KOPT-K1 (cell line): ENCODE results near the gene PDF.

Source experiments
- H3K27ac ChIP-seq: fragments of 200-600 bp; sonication (generic); 2 replicates; pipeline ENCODE4 v1.5.1; 2016; ENCODE audit warnings: antibody characterized with exemption, mild to moderate bottlenecking, low read depth, low read length; ENCODE audit not compliant: poor library complexity, severe bottlenecking
- H3K36me3 ChIP-seq: fragments of 200-600 bp; sonication (generic); 2 replicates; pipeline ENCODE4 v1.5.1; 2017; ENCODE audit warnings: antibody characterized with exemption, mild to moderate bottlenecking, low read length, moderate library complexity; ENCODE audit not compliant: insufficient read depth
- H3K9me3 ChIP-seq: fragments of 200-600 bp; sonication (generic); 2 replicates; pipeline ENCODE4 v1.5.1; 2017; ENCODE audit warnings: antibody characterized with exemption, low read length, mild to moderate bottlenecking; ENCODE audit not compliant: insufficient read depth, poor library complexity, severe bottlenecking

The PDF gene

DNA sequence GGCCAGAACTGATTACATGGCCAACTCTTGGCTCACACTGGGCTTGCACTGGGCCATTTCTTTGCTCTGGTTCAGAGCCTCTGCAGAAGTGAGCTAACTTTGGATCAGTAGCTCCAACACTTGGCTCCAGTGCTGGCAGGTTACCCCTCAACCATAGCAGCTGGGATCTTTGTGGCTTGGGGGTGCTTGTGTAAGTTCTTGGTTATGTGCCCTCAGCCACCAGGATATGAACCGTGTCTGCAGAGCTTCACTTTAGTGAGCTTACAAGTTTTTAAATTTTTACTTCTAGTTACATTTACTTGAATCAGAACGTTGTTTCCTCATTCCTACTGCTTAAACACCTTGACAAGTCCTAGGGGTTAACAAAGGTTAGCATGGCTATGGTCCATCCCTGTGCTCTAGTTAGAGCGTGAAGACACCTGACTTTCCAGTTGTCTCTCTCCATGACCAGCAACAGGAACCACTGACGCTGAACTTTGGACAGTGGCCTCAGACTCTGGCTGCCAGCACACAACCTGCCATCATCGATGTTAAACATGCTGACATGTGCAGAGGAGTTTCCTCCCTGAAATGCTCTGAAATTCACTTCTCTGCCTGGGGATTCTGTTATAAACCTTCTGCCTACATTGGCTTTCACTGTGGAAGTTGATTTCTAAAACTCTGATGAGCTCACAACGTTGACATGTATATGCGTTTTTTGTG is 4.1 kb downstream of the PDF start:
- H3K36me3 ChIP-seq, result peaks cover 81% of the 10 kb centered on the region
- no peak overlapping the region for H3K27ac ChIP-seq
- H3K9me3 ChIP-seq, result no peaks in the 10 kb centered on the region

GRCh38 chr16:69325784-69326171 is 4.6 kb downstream of the PDF start:
- Histone ChIP-seq H3K9me3 (no peaks in the 10 kb centered on the region), H3K27ac (no peak overlapping the region), H3K36me3 (peaks cover 86% of the 10 kb centered on the region)

DNA sequence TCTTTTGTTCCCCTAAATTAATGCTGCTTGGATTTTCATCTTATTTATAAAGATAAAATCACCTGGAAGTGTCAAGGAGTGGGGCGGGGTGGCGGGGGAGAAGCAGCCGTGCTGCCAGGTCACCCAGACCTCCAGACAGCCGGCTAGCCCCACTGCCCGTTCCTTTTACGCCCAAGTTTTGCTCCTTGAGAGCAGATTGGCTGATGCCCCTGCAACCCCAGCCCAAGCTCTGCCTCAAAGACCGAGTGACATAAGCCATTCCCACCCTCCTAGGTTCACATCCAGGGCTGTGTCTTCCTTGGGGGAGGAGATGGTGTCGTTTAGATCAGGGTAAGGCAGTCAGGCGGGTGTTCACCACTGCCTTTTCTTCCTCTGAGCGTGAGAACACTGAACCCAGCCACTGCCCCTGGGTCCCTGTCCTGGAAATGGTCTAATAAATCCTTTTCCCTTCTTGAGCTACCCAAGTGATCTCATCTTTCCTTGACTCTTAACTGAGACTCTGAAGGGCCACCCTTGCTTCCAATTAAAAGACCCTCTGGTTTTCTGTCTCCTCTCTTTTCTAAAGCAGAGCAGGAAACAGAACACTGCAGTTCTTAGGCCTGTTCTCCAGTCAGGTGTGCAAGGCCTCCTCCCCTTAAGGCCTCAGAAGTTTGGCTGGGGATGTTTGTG is 5.7 kb downstream of the PDF start:
- H3K9me3 ChIP-seq, result no peaks in the 10 kb centered on the region
- H3K36me3 ChIP-seq, result peaks cover 97% of the 10 kb centered on the region
- H3K27ac ChIP-seq, result no peak overlapping the region

GRCh38 chr16:69324013-69324531 is 6.3 kb downstream of the PDF start:
- Histone ChIP-seq H3K36me3 (peaks cover 100% of the 10 kb centered on the region), H3K9me3 (no peaks in the 10 kb centered on the region), H3K27ac (no peak overlapping the region)

- Histone ChIP-seq H3K9me3 (no peaks in the 10 kb centered on the region), H3K27ac (no peak overlapping the region), H3K36me3 (peaks cover 100% of the 10 kb centered on the region)
Measured at GRCh38 chr16:69323415-69323814, 7.0 kb downstream of the PDF start.

DNA sequence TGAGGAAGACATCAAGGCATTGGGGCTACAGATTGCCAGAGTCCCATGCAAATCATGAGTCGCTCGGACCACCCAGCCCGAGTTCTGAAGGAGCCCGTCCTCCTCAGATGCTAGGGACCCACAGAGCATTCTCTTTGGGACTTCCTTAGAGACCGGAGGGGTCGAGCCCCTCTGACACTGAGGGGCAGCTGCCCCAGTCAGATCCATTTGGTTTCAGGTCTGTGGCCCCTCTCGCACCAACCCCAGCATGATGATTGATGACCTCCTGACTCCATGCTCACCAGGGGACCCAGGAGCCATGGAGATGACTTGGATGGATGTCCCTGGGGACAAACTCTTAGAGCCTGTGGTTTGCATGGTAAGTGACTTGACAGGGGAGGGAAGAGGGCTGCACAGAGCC is 8.0 kb downstream of the PDF start:
- Histone ChIP-seq H3K27ac (no peak overlapping the region), H3K9me3 (no peaks in the 10 kb centered on the region), H3K36me3 (peaks cover 100% of the 10 kb centered on the region)

DNA sequence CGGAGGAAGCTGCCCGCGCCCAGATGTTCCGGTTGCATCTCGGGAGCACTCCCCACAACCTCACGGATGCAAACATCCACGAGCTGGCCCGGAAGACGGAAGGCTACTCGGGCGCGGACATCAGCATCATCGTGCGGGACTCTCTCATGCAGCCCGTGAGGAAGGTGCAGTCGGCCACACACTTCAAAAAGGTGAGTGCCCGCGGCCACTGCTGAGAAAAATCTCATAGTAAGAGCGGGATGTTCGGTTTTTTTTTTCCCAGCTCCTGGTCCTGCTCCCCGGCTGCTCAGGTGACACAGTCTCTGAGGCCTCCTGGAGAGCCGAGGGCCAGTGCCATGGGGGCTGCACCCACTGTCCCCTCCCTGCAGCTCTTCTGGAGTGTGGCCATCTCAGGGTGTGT is 9.3 kb downstream of the PDF start:
- peaks cover 100% of the 10 kb centered on the region for H3K36me3 ChIP-seq
- no peak overlapping the region for H3K27ac ChIP-seq
- H3K9me3 ChIP-seq, result no peaks in the 10 kb centered on the region

- peaks cover 100% of the 10 kb centered on the region for H3K36me3 ChIP-seq
- H3K27ac ChIP-seq, result no peak overlapping the region
- H3K9me3 ChIP-seq, result no peaks in the 10 kb centered on the region
Measured at GRCh38 chr16:69320740-69321073, 9.7 kb downstream of the PDF start.

DNA sequence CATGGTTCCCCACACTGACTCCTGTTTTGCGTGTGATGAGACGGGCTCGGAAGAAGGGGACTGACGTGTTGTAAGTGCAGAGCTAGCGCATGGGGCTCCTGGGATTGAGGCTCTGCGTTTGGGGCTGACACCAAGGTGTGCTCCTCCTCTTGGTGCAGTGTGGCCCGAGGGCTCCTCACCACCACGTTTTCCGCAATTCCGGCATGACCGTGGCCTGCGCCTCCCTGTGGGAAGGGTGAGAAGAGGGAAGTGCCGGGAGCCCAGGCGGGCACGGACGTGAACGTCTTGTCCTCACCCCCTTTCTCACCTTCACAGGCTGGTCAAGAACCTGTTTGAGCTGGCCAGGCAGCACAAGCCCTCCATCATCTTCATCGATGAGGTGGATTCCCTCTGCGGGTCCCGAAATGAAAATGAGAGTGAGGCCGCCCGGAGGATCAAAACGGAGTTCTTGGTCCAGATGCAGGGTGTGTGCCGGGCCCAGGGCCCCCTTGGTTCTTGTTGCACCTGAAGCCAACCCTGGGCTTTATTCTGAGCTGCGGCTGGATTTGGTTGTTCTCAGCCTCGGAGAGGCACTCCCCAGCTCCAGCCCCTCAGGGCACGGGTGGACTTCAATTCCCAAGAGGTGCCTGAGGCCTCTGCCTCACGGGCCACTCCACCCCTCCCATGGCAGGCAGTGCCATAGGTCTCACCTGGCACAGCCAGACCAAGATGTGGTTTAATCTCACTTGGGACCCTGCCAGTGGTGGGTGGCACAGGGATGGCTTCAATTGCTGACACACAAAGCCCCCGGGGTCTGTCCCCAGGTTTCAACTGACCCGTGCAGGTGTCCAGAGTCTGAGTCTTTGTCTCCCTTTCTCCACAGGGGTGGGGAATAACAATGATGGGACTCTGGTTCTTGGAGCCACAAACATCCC is 10.3 kb downstream of the PDF start:
- Histone ChIP-seq H3K27ac (no peak overlapping the region), H3K9me3 (no peaks in the 10 kb centered on the region), H3K36me3 (peaks cover 100% of the 10 kb centered on the region)

DNA sequence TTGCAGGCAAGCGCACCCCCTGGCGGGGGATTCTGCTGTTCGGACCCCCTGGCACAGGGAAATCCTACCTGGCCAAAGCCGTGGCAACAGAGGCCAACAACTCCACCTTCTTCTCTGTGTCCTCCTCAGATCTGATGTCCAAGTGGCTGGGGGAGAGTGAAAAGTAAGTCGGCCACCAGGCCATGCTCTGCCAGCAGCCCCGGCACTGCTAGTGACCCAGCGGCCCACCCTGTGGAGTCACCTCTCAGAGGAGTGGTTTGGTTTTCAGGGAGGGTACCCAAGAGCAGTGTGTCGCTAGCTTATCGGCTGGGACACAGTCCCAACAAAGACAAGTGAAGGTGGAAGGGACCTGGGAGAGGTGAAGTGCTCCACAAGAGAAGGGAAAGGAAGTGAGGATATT is 11.0 kb downstream of the PDF start:
- Histone ChIP-seq H3K9me3 (no peaks in the 10 kb centered on the region), H3K27ac (no peak overlapping the region), H3K36me3 (peaks cover 100% of the 10 kb centered on the region)

DNA sequence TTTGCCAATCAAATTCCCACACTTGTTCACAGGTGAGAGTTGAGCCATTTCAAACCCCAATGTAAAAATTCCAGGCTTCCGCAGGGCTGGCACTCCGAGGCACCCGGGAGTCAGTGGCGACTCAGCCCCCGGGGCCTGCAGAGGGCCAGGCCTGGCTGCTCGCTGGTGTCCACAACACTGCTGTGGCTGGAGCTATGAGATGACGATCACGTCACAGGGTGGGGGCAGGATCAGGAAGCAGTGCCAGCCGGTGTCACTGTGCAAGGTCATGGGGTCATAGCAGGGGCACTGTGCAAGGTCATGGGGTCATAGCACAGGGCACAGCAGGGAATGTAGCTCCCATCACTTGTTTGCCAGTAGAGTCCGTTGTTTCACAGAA is 11.5 kb downstream of the PDF start:
- Histone ChIP-seq H3K9me3 (no peaks in the 10 kb centered on the region), H3K27ac (no peak overlapping the region), H3K36me3 (peaks cover 100% of the 10 kb centered on the region)

DNA sequence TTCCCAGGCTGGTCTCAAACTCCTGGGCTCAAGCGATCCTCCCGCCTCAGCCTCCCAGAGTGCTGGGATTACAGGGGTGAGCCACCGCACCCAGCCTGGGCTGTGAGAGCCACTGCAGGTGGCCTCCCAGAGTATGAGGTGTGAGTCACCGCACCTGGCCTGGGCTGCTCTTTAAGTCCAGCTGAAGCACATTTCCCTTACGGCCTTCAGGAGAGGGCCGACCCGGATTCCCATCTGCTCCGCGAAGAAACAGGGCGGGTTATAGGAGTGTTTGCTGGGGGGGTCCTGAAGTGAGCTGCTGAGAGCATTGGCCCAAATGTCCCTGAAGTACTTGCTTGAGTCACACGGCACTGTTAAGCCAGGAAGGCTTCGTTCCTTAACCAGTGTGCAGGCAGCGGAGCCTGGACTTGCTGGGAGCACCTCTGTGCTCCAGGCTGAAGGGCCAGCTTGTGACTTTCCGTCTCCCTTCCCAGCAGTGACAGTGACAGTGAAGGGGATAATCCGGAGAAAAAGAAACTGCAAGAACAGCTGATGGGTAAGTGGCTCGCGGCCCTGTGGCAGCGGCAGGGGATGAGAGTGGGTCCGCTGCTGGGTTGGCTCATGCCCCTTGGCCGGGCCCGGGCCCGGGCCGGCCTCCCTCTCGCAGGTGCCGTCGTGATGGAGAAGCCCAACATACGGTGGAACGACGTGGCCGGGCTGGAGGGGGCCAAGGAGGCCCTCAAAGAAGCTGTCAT is 12.0 kb downstream of the PDF start:
- H3K27ac ChIP-seq, result no peak overlapping the region
- peaks cover 100% of the 10 kb centered on the region for H3K36me3 ChIP-seq
- H3K9me3 ChIP-seq, result no peaks in the 10 kb centered on the region

DNA sequence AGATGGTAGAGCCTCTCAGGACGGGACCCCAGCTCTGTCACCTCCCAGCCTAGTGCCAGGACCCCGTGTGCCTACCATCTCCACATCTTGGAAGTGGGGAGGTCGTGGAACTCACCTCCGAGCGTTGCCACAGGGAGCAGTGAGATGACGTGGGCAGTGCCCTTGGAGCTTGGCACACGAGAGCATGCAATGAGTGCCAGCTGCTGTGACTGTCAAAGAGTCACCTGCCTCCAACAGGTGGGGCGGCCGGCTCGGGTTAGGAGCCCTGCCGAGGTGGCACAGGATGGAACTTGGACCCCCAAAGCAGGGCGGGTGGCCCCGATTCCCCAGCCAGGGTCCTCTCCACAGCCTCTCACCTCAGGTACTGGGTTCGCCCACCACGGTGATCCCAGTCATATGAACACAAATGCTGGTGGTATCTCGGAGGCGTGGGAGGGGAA is 13.8 kb downstream of the PDF start:
- Histone ChIP-seq H3K27ac (no peak overlapping the region), H3K9me3 (no peaks in the 10 kb centered on the region), H3K36me3 (peaks cover 87% of the 10 kb centered on the region)

DNA sequence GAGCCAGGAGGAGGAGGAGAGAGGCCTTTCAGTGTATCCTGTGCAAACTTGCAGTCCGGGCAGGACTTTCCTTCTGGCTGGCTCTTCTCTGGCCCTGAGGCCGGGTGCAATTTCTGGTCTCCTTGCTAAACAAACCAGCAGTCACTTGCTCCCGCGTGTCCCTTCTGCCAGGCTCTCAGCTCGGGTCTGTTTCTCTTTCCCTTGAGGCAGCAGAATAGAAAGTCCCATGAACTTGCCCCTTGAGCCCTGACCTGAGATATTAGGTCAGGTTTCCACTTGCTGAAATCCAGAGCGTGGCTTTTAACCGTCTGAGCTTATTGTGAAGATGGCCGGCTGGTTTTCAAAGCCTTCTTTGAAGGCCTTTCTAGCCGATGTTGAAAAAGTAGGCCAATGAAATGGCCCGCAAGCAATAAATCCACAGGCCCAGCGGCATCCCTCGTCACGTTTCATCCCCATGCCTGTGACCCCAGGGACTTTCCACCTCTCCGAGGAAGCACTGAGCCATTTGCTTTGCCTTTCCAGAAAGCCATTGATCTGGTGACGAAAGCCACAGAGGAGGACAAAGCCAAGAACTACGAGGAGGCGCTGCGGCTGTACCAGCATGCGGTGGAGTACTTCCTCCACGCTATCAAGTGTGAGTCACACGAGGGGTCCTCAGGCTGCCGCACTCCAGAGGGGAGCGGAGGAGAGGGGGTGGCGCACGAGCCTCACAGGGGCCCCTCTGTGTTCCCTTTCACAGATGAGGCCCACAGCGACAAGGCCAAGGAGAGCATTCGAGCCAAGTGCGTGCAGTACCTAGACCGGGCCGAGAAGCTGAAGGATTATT is 14.7 kb downstream of the PDF start:
- H3K9me3 ChIP-seq, result no peaks in the 10 kb centered on the region
- H3K27ac ChIP-seq, result no peak overlapping the region
- peaks cover 78% of the 10 kb centered on the region for H3K36me3 ChIP-seq
